Measurements from ENCODE around the gene NUDCD2.
"Not testable (repeated sequence)": the region's sequence is repeated elsewhere in the genome, so short reads cannot be mapped to it uniquely, and the experiment has no call there.

Gene NUDCD2

GRCh38 chr5:163436515-163436914 lies 23.4 kb downstream of the NUDCD2 start:
- Histone ChIP-seq H3K4me2 (ENCODE audit: insufficient read depth, low read length) (peak overlapping the region; percentile 80), H3K36me3 (ENCODE audit: insufficient read depth, low read length) (peaks cover 25% of the 10 kb centered on the region), H3K4me3 (ENCODE audit: low read depth in 1 of 2, low read length in 2 of 2) (peak overlapping the region; percentile 30 to 81; a peak in 3 of 4 replicates), H3K27ac (ENCODE audit: low read length) (peak overlapping the region; percentile 76), H2AFZ (ENCODE audit: low read depth, low read length) (peak overlapping the region; percentile 77), H3K4me1 (ENCODE audit: insufficient read depth, low read length) (peaks cover 43% of the 10 kb centered on the region), H3K9me3 (ENCODE audit: insufficient read depth, low read length, severe bottlenecking) (no peaks in the 10 kb centered on the region), H4K20me1 (ENCODE audit: insufficient read depth, low read length) (peaks cover 6% of the 10 kb centered on the region; the same call in 1 of the 2 replicates), H3K27me3 (ENCODE audit: insufficient read depth, low read length, poor library complexity) (no peaks in the 10 kb centered on the region), H3K79me2 (ENCODE audit: insufficient read depth, low read length) (peaks cover 39% of the 10 kb centered on the region), H3K9ac (ENCODE audit: low read depth, low read length) (peak overlapping the region; percentile 90)
- TF ChIP-seq EZH2 (IDR thresholded peaks at IDR 0.05; ENCODE audit: borderline replicate concordance, low read depth, low read length, severe bottlenecking) (no peak), CTCF (IDR thresholded peaks at IDR 0.05; ENCODE audit: borderline replicate concordance, extremely low read depth, low read length, poor library complexity, severe bottlenecking) (no peak)
- ATAC-seq (ENCODE audit: insufficient read depth, low read depth): no peak
- no peak for DNase-seq

- ATAC-seq (ENCODE audit: insufficient read depth, low read depth) (no peak), DNase-seq (no peak)
- H3K79me2 ChIP-seq (ENCODE audit: insufficient read depth, low read length): peaks cover 21% of the 10 kb centered on the region
- TF ChIP-seq CTCF (IDR thresholded peaks at IDR 0.05; ENCODE audit: borderline replicate concordance, extremely low read depth, low read length, poor library complexity, severe bottlenecking): no peak
- no peaks in the 10 kb centered on the region for H3K9me3 ChIP-seq (ENCODE audit: insufficient read depth, low read length, severe bottlenecking)
- no peak overlapping the region for H3K9ac ChIP-seq (ENCODE audit: low read depth, low read length)
- H3K27ac ChIP-seq (ENCODE audit: low read length): no peak overlapping the region
- peaks cover 3% of the 10 kb centered on the region; the same call in 1 of the 2 replicates for H4K20me1 ChIP-seq (ENCODE audit: insufficient read depth, low read length)
- no peak overlapping the region for H3K4me2 ChIP-seq (ENCODE audit: insufficient read depth, low read length)
- peaks cover 24% of the 10 kb centered on the region for H3K4me1 ChIP-seq (ENCODE audit: insufficient read depth, low read length)
- no peak overlapping the region for H3K4me3 ChIP-seq (ENCODE audit: low read depth in 1 of 2, low read length in 2 of 2)
- H2AFZ ChIP-seq (ENCODE audit: low read depth, low read length): no peak overlapping the region
- no peaks in the 10 kb centered on the region for H3K27me3 ChIP-seq (ENCODE audit: insufficient read depth, low read length, poor library complexity)
- peaks cover 6% of the 10 kb centered on the region for H3K36me3 ChIP-seq (ENCODE audit: insufficient read depth, low read length)
Observed at GRCh38 chr5:163434401-163434866, 25.5 kb downstream of the NUDCD2 start.

GRCh38 chr5:163433271-163433670 lies 26.6 kb downstream of the NUDCD2 start:
- H3K27ac ChIP-seq (ENCODE audit: low read length): no peak overlapping the region
- H3K4me3 ChIP-seq (ENCODE audit: low read depth in 1 of 2, low read length in 2 of 2): no peak overlapping the region
- H3K27me3 ChIP-seq (ENCODE audit: insufficient read depth, low read length, poor library complexity): no peaks in the 10 kb centered on the region
- no peaks in the 10 kb centered on the region; the same call in 1 of the 2 replicates for H3K36me3 ChIP-seq (ENCODE audit: insufficient read depth, low read length)
- H4K20me1 ChIP-seq (ENCODE audit: insufficient read depth, low read length): no peaks in the 10 kb centered on the region
- no peak overlapping the region for H3K9ac ChIP-seq (ENCODE audit: low read depth, low read length)
- DNase-seq (no peak), ATAC-seq (ENCODE audit: insufficient read depth, low read depth) (no peak)
- no peak overlapping the region for H3K4me2 ChIP-seq (ENCODE audit: insufficient read depth, low read length)
- no peaks in the 10 kb centered on the region for H3K9me3 ChIP-seq (ENCODE audit: insufficient read depth, low read length, severe bottlenecking)
- H2AFZ ChIP-seq (ENCODE audit: low read depth, low read length): no peak overlapping the region
- peaks cover 9% of the 10 kb centered on the region for H3K79me2 ChIP-seq (ENCODE audit: insufficient read depth, low read length)
- peaks cover 13% of the 10 kb centered on the region for H3K4me1 ChIP-seq (ENCODE audit: insufficient read depth, low read length)
- TF ChIP-seq EZH2 (IDR thresholded peaks at IDR 0.05; ENCODE audit: borderline replicate concordance, low read depth, low read length, severe bottlenecking) (no peak), CTCF (IDR thresholded peaks at IDR 0.05; ENCODE audit: borderline replicate concordance, extremely low read depth, low read length, poor library complexity, severe bottlenecking) (no peak)

- Histone ChIP-seq H2AFZ (ENCODE audit: low read depth, low read length) (no peak overlapping the region), H3K36me3 (ENCODE audit: insufficient read depth, low read length) (no peaks in the 10 kb centered on the region; the same call in 1 of the 2 replicates), H3K4me2 (ENCODE audit: insufficient read depth, low read length) (no peak overlapping the region), H3K9me3 (ENCODE audit: insufficient read depth, low read length, severe bottlenecking) (no peaks in the 10 kb centered on the region), H3K9ac (ENCODE audit: low read depth, low read length) (no peak overlapping the region), H3K4me3 (ENCODE audit: low read depth in 1 of 2, low read length in 2 of 2) (no peak overlapping the region), H3K79me2 (ENCODE audit: insufficient read depth, low read length) (peaks cover 2% of the 10 kb centered on the region), H3K4me1 (ENCODE audit: insufficient read depth, low read length) (peaks cover 9% of the 10 kb centered on the region), H3K27me3 (ENCODE audit: insufficient read depth, low read length, poor library complexity) (no peaks in the 10 kb centered on the region), H4K20me1 (ENCODE audit: insufficient read depth, low read length) (no peaks in the 10 kb centered on the region), H3K27ac (ENCODE audit: low read length) (no peak overlapping the region)
- TF ChIP-seq CTCF (IDR thresholded peaks at IDR 0.05; ENCODE audit: borderline replicate concordance, extremely low read depth, low read length, poor library complexity, severe bottlenecking) (no peak), EZH2 (IDR thresholded peaks at IDR 0.05; ENCODE audit: borderline replicate concordance, low read depth, low read length, severe bottlenecking) (no peak)
- ATAC-seq (ENCODE audit: insufficient read depth, low read depth): no peak
- no peak for DNase-seq
Observed at GRCh38 chr5:163432544-163432943, 27.4 kb downstream of the NUDCD2 start.

GRCh38 chr5:163426128-163426527 lies 33.8 kb downstream of the NUDCD2 start:
- not testable (repeated sequence) for H4K20me1 ChIP-seq (ENCODE audit: insufficient read depth, low read length); H3K27me3 ChIP-seq (ENCODE audit: insufficient read depth, low read length, poor library complexity); ATAC-seq (ENCODE audit: insufficient read depth, low read depth); H2AFZ ChIP-seq (ENCODE audit: low read depth, low read length); H3K9ac ChIP-seq (ENCODE audit: low read depth, low read length); DNase-seq; H3K79me2 ChIP-seq (ENCODE audit: insufficient read depth, low read length); H3K9me3 ChIP-seq (ENCODE audit: insufficient read depth, low read length, severe bottlenecking); H3K4me2 ChIP-seq (ENCODE audit: insufficient read depth, low read length); H3K27ac ChIP-seq (ENCODE audit: low read length); H3K4me3 ChIP-seq (ENCODE audit: low read depth in 1 of 2, low read length in 2 of 2); H3K36me3 ChIP-seq (ENCODE audit: insufficient read depth, low read length); H3K4me1 ChIP-seq (ENCODE audit: insufficient read depth, low read length)

All from DND-41 (cell line).